Gastrocnemius medialis (tissue), 4 donors: ENCODE measurements around the gene UGT2B17.

Experiments
- CTCF ChIP-seq, 5 experiments: fragments of 450-650 bp in 3 of 5; fragments of 200-600 bp in 2 of 5; sonication (generic) in 2 of 5; IDR thresholded peaks in 4 of 5; conservative IDR thresholded peaks in 1 of 5; 1 replicate in 4 of 5; 2 replicates in 1 of 5; pipeline ENCODE4 v1.5.1; 2016 to 2019; ENCODE audit warnings: antibody characterized with exemption in 5 of 5, mild to moderate bottlenecking in 3 of 5, moderate library complexity in 3 of 5
- POLR2A ChIP-seq, 2 donors: fragments of 450-650 bp; IDR thresholded peaks; one replicate each; pipeline ENCODE4 v1.6.1; 2017; ENCODE audit warnings: antibody characterized with exemption in 2 of 2, mild to moderate bottlenecking in 2 of 2, moderate library complexity in 2 of 2

DNA sequence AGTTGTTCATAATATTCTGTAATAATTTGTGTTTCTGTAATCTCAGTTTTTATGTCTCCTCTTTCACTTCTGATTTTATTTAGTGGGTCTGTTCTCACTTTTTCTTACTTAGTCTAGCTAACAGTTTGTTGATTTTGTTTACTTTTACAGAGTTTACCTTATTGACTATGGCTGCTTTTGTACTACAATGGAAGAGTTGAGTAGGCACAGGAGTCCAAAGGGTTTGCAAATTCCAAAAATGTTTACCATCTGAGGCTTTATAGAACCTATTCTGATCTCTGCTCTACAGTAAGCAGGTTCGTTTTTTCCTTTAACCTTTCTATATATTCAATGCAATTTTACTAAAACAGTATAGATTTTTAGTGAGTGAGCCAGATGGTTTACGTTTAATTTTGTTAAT, 55.1 kb downstream of the UGT2B17 start:
- TF ChIP-seq CTCF (IDR thresholded peaks at IDR 0.05 in 4 of 5, conservative IDR thresholded peaks at IDR 0.05 in 1 of 5) = no peak
- TF ChIP-seq POLR2A (IDR thresholded peaks at IDR 0.05) = no peak
